ENCODE measurements around the gene CENPS.

DNA sequence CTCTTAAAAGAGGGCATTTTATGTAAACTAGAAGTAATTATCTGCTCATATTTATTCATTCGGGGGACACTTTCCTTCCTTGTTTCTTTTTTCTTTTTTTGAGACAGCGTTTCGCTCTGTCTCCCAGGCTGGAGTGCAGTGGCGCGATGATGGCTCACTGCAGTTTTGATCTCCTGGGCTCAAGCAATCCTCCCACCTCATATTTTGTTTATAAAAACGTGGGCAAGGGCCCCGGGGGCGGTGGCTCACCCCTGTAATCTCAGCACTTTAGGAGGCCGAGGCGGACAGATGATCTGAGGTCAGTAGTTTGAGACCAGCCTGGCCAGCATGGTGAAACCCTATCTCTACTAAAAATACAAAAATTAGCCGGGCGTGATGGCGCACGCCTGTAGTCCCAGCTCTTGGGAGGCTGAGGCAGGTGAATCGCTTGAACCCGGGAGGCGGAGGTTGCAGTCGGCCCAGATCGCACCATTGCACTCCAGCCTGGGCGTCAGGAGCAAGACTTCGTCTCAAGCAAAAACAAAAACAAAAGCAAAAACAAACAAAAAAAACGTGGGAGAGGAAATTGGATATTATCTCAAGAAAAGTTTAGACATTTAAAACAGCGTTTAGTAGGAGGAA, 43.0 kb downstream of the CENPS start:
- TF ChIP-seq, protein P1, sequence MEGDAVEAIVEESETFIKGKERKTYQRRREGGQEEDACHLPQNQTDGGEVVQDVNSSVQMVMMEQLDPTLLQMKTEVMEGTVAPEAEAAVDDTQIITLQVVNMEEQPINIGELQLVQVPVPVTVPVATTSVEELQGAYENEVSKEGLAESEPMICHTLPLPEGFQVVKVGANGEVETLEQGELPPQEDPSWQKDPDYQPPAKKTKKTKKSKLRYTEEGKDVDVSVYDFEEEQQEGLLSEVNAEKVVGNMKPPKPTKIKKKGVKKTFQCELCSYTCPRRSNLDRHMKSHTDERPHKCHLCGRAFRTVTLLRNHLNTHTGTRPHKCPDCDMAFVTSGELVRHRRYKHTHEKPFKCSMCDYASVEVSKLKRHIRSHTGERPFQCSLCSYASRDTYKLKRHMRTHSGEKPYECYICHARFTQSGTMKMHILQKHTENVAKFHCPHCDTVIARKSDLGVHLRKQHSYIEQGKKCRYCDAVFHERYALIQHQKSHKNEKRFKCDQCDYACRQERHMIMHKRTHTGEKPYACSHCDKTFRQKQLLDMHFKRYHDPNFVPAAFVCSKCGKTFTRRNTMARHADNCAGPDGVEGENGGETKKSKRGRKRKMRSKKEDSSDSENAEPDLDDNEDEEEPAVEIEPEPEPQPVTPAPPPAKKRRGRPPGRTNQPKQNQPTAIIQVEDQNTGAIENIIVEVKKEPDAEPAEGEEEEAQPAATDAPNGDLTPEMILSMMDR (IDR thresholded peaks at IDR 0.05): no peak
- no peak for TF ChIP-seq POLR2AphosphoS5 (IDR thresholded peaks at IDR 0.05)
